ENCODE measurements around the gene GGT6.

- TF ChIP-seq POLR2AphosphoS5 (IDR thresholded peaks at IDR 0.05; ENCODE audit: insufficient read depth in 1 of 2, low read depth in 1 of 2) = no peak
- TF ChIP-seq POLR2A (IDR thresholded peaks at IDR 0.05) = no peak
Observed at GRCh38 chr17:4566785-4567184, 6.4 kb upstream of the GGT6 start.
